ENCODE data around the gene SGCA. TPM values are rescaled to one million over a fixed set of nuclear protein-coding genes. Genes with fewer than 3 reads are reported as not detected.

SGCA gene
- total RNA-seq, 2 experiments from 2014 or later: not detected

- H3K27me3 ChIP-seq (ENCODE audit: control insufficient read depth in 1 of 2, insufficient read depth in 2 of 2, low read length in 2 of 2): no peaks in the 10 kb centered on the region
- Mint-ChIP-seq H3K36me3 (ENCODE audit: low read depth) (peaks cover 84% of the 10 kb centered on the region), H3K27me3 (no peaks in the 10 kb centered on the region), H3K4me1 (ENCODE audit: low read depth) (peaks cover 88% of the 10 kb centered on the region), H3K27ac (peak overlapping the region; percentile 85), H3K4me3 (peak overlapping the region; percentile 22), H3K9me3 (no peaks in the 10 kb centered on the region)
- no peak for TF ChIP-seq CTCF (IDR thresholded peaks at IDR 0.05)
- ChIA-PET POLR2A (no interaction called here), CTCF (no interaction called here)
- H3K27ac ChIP-seq (ENCODE audit: low read depth in 1 of 2, low read length in 2 of 2): no peak overlapping the region
- no peak for DNase-seq
- peaks cover 0 to 3% of the 10 kb centered on the region in 2 experiments for H3K9me3 ChIP-seq (ENCODE audit: control insufficient read depth in 1 of 2, insufficient read depth in 1 of 2, low read length in 2 of 2)
- H3K4me1 ChIP-seq (ENCODE audit: insufficient read depth, low read length): peaks cover 97% of the 10 kb centered on the region
- ATAC-seq (ENCODE audit: poor library complexity): no peak
- no peak overlapping the region for H3K4me3 ChIP-seq (ENCODE audit: low read length)
- H3K36me3 ChIP-seq (ENCODE audit: insufficient read depth, low read length): peaks cover 66% of the 10 kb centered on the region
- intact Hi-C loops (cut with DNase I, micrococcal nuclease): loop anchor here in 1 of 2 experiments (5.0 kb wide), 1 partner anchor 33 kb away; no protein-coding TSS in a partner anchor
These were observed 21.4 kb upstream of the SGCA start for GRCh38 chr17:50144355-50144754.

- H3K36me3 ChIP-seq (ENCODE audit: insufficient read depth, low read length): peaks cover 61% of the 10 kb centered on the region
- Mint-ChIP-seq H3K9me3 (no peaks in the 10 kb centered on the region), H3K4me1 (ENCODE audit: low read depth) (peaks cover 83% of the 10 kb centered on the region), H3K4me3 (peak overlapping the region; percentile 80), H3K27me3 (no peaks in the 10 kb centered on the region), H3K36me3 (ENCODE audit: low read depth) (peaks cover 77% of the 10 kb centered on the region), H3K27ac (peak overlapping the region; percentile 85)
- ChIA-PET CTCF (interaction anchor here (1.6 to 2.3 kb wide), 2 partner anchors 16 to 17 kb away, joined by 4 to 5 read pairs; no protein-coding TSS in a partner anchor), POLR2A (no interaction called here)
- peaks cover 0 to 3% of the 10 kb centered on the region in 2 experiments for H3K9me3 ChIP-seq (ENCODE audit: control insufficient read depth in 1 of 2, insufficient read depth in 1 of 2, low read length in 2 of 2)
- no peak overlapping the region for H3K4me3 ChIP-seq (ENCODE audit: low read length)
- DNase-seq (no peak), ATAC-seq (ENCODE audit: poor library complexity) (no peak)
- no peak for TF ChIP-seq CTCF (IDR thresholded peaks at IDR 0.05)
- no peaks in the 10 kb centered on the region for H3K27me3 ChIP-seq (ENCODE audit: control insufficient read depth in 1 of 2, insufficient read depth in 2 of 2, low read length in 2 of 2)
- H3K4me1 ChIP-seq (ENCODE audit: insufficient read depth, low read length): peaks cover 93% of the 10 kb centered on the region
- intact Hi-C loops (cut with DNase I, micrococcal nuclease): loop anchor here in 1 of 2 experiments (5.0 kb wide), 1 partner anchor 32 kb away; no protein-coding TSS in a partner anchor
- H3K27ac ChIP-seq (ENCODE audit: low read depth in 1 of 2, low read length in 2 of 2): peak overlapping the region in 1 of 2 donors; percentile 44
These were observed 20.8 kb upstream of the SGCA start for GRCh38 chr17:50144845-50145531.

- no peaks in the 10 kb centered on the region for H3K27me3 Mint-ChIP-seq
- no peaks in the 10 kb centered on the region for H3K9me3 Mint-ChIP-seq
- Histone ChIP-seq H3K4me3 (ENCODE audit: low read length) (peak overlapping the region; percentile 86), H3K9me3 (ENCODE audit: control insufficient read depth in 1 of 2, insufficient read depth in 1 of 2, low read length in 2 of 2) (peaks cover 0 to 3% of the 10 kb centered on the region in 2 experiments), H3K4me1 (ENCODE audit: insufficient read depth, low read length) (peaks cover 86% of the 10 kb centered on the region), H3K27me3 (ENCODE audit: control insufficient read depth in 1 of 2, insufficient read depth in 2 of 2, low read length in 2 of 2) (no peaks in the 10 kb centered on the region), H3K36me3 (ENCODE audit: insufficient read depth, low read length) (peaks cover 54% of the 10 kb centered on the region), H3K27ac (ENCODE audit: low read depth in 1 of 2, low read length in 2 of 2) (peak overlapping the region in 1 of 2 donors; percentile 44)
- peak overlapping the region; percentile 85 for H3K27ac Mint-ChIP-seq
- peaks cover 76% of the 10 kb centered on the region for H3K4me1 Mint-ChIP-seq (ENCODE audit: low read depth)
- ChIA-PET POLR2A (interaction anchor here (1.1 to 1.4 kb wide), 2 partner anchors 14 to 16 kb away, joined by 3 read pairs; no protein-coding TSS in a partner anchor), CTCF (interaction anchor here (1.4 to 2.3 kb wide), 4 partner anchors 15 to 51 kb away, joined by 4 to 6 read pairs (median 5); no protein-coding TSS in a partner anchor)
- H3K4me3 Mint-ChIP-seq: peak overlapping the region; percentile 80
- H3K36me3 Mint-ChIP-seq (ENCODE audit: low read depth): peaks cover 70% of the 10 kb centered on the region
- DNase-seq: no peak
- intact Hi-C loops (cut with DNase I, micrococcal nuclease): no loop called here
- TF ChIP-seq CTCF (IDR thresholded peaks at IDR 0.05): no peak
- no peak for ATAC-seq (ENCODE audit: poor library complexity)
These were observed 20.1 kb upstream of the SGCA start for GRCh38 chr17:50145532-50146229.

All from CD4-positive, alpha-beta T cell (primary cell).